HG03460 (cell line): ENCODE measurements around the gene CLIC3.
"Not testable (repeated sequence)": the region's sequence is repeated elsewhere in the genome, so short reads cannot be mapped to it uniquely, and the experiment has no call there.

ENCODE experiments used
- ATAC-seq: cut with Tn5 transposase; IDR thresholded peaks from one replicate; pipeline ENCODE4 v1.9.1; 2021; ENCODE audit not compliant: unreplicated experiment

The CLIC3 gene

GRCh38 chr9:136996361-136997292, at the start of gene CLIC3:
Gene CLIC3, minus strand, starts transcription at chr9:136996568. Its CDS starts 25 bp downstream, at chr9:136996543.
- ATAC-seq = no peak

GRCh38 chr9:137045294-137046087, 49.1 kb upstream of the CLIC3 start:
- no peak for ATAC-seq

- no peak for ATAC-seq
These were observed 48.3 kb upstream of the CLIC3 start for GRCh38 chr9:137044502-137045177.

GRCh38 chr9:137044037-137044436, 47.7 kb upstream of the CLIC3 start:
- no peak for ATAC-seq

GRCh38 chr9:137042751-137043727, 46.7 kb upstream of the CLIC3 start:
- no peak for ATAC-seq

GRCh38 chr9:137041124-137041523, 44.8 kb upstream of the CLIC3 start:
- no peak for ATAC-seq

- no peak for ATAC-seq
These were observed 44.2 kb upstream of the CLIC3 start for GRCh38 chr9:137040568-137040967.

- no peak for ATAC-seq
These were observed 43.4 kb upstream of the CLIC3 start for GRCh38 chr9:137039611-137040366.

GRCh38 chr9:137038916-137039315, 42.5 kb upstream of the CLIC3 start:
- ATAC-seq = no peak

GRCh38 chr9:137037483-137037882, 41.1 kb upstream of the CLIC3 start:
- no peak for ATAC-seq

- ATAC-seq = no peak
These were observed 40.7 kb upstream of the CLIC3 start for GRCh38 chr9:137037035-137037434.

GRCh38 chr9:137035937-137036336, 39.6 kb upstream of the CLIC3 start:
- no peak for ATAC-seq

GRCh38 chr9:137035507-137035834, 39.1 kb upstream of the CLIC3 start:
- ATAC-seq = no peak

GRCh38 chr9:137034709-137035506, 38.5 kb upstream of the CLIC3 start:
- no peak for ATAC-seq

GRCh38 chr9:137034039-137034708, 37.8 kb upstream of the CLIC3 start:
- ATAC-seq = no peak

- ATAC-seq = not testable (repeated sequence)
These were observed 37.1 kb upstream of the CLIC3 start for GRCh38 chr9:137033481-137033880.

GRCh38 chr9:137032858-137033257, 36.5 kb upstream of the CLIC3 start:
- no peak for ATAC-seq
